ENCODE data around the gene GSTO2. TPM values are rescaled to one million over a fixed set of nuclear protein-coding genes. Genes with fewer than 3 reads are reported as not detected.
A peak's percentile ranks its signal among the peaks of the same experiment; 100 is the strongest.
"Not testable (repeated sequence)": the region's sequence is repeated elsewhere in the genome, so short reads cannot be mapped to it uniquely, and the experiment has no call there.

GSTO2 gene
- polyA plus RNA-seq: 10 to 100 TPM in 1 of 3 donors, 1 to 10 TPM in 1, under 1 TPM in 1; 0.56 to 14.9 (median 2.1) TPM

- WGBS, 3 donors: 2 to 3% (median 2%) methylated on average over 59 of the region's 59 CpGs
- peak within 1 kb of the TSS; percentile 81 for H3K27ac ChIP-seq (ENCODE audit: low read depth, low read length)
Measured at GRCh38 chr10:104268713-104269645, at the start of gene GSTO2. TSS of gene GSTO2 (plus strand) at chr10:104269184. CDS start at chr10:104274916, 5,732 bp downstream.

GRCh38 chr10:104220522-104220921 lies 48.5 kb upstream of the GSTO2 start:
- H3K27ac ChIP-seq (ENCODE audit: low read depth, low read length): no peak overlapping the region
- 33 to 62% (median 50%) methylated on average over 2 of the region's 2 CpGs for WGBS, 3 donors

- H3K27ac ChIP-seq (ENCODE audit: low read depth, low read length): no peak overlapping the region
Measured at GRCh38 chr10:104223304-104223703, 45.7 kb upstream of the GSTO2 start.

- no peak overlapping the region for H3K27ac ChIP-seq (ENCODE audit: low read depth, low read length)
- WGBS, 3 donors: 67 to 85% (median 72%) methylated on average over 4 of the region's 4 CpGs
Measured at GRCh38 chr10:104230490-104230889, 38.5 kb upstream of the GSTO2 start.

- H3K27ac ChIP-seq (ENCODE audit: low read depth, low read length): no peak within 1 kb of the TSS
- 0 to 1% (median 1%) methylated on average over 58 to 60 of the region's 60 CpGs for WGBS, 3 donors
Measured at GRCh38 chr10:104231784-104232612, 37.0 kb upstream of the GSTO2 start, which contains the start of gene CFAP43. TSS of gene CFAP43 (minus strand) at chr10:104232364. CDS start at chr10:104232246, 118 bp downstream.

GRCh38 chr10:104232613-104233102 lies 36.3 kb upstream of the GSTO2 start:
- no peak overlapping the region for H3K27ac ChIP-seq (ENCODE audit: low read depth, low read length)
- 4 to 15% (median 13%) methylated on average over 20 of the region's 20 CpGs for WGBS, 3 donors

- no peak overlapping the region for H3K27ac ChIP-seq (ENCODE audit: low read depth, low read length)
- 61 to 85% (median 78%) methylated on average over 1 of the region's 1 CpG for WGBS, 3 donors
Measured at GRCh38 chr10:104233817-104234216, 35.2 kb upstream of the GSTO2 start.

- no peak overlapping the region for H3K27ac ChIP-seq (ENCODE audit: low read depth, low read length)
- 76 to 82% (median 81%) methylated on average over 1 of the region's 1 CpG for WGBS, 3 donors
Measured at GRCh38 chr10:104234934-104235333, 34.0 kb upstream of the GSTO2 start.

- 73 to 85% (median 81%) methylated on average over 3 of the region's 3 CpGs for WGBS, 3 donors
Measured at GRCh38 chr10:104235801-104236200, 33.2 kb upstream of the GSTO2 start.

GRCh38 chr10:104240078-104240477 lies 28.9 kb upstream of the GSTO2 start:
- no peak overlapping the region for H3K27ac ChIP-seq (ENCODE audit: low read depth, low read length)
- WGBS, 3 donors: 60 to 65% (median 60%) methylated on average over 2 of the region's 2 CpGs

More at GRCh38 chr10:104235801-104236200, 33.2 kb upstream of the GSTO2 start:
- H3K27ac ChIP-seq (ENCODE audit: low read depth, low read length): no peak overlapping the region

GRCh38 chr10:104242545-104242944 lies 26.4 kb upstream of the GSTO2 start:
- no peak overlapping the region for H3K27ac ChIP-seq (ENCODE audit: low read depth, low read length)

GRCh38 chr10:104243009-104243408 lies 26.0 kb upstream of the GSTO2 start:
- not testable (repeated sequence) for H3K27ac ChIP-seq (ENCODE audit: low read depth, low read length)
- WGBS, 3 donors: 72 to 85% (median 83%) methylated on average over 3 of the region's 3 CpGs

GRCh38 chr10:104243512-104243911 lies 25.5 kb upstream of the GSTO2 start:
- H3K27ac ChIP-seq (ENCODE audit: low read depth, low read length): no peak overlapping the region
- 51 to 69% (median 68%) methylated on average over 4 to 5 of the region's 5 CpGs for WGBS, 3 donors

GRCh38 chr10:104245066-104245632 lies 23.8 kb upstream of the GSTO2 start:
- WGBS, 3 donors: 95 to 98% (median 97%) methylated on average over 23 to 34 of the region's 34 CpGs
- H3K27ac ChIP-seq (ENCODE audit: low read depth, low read length): no peak overlapping the region

GRCh38 chr10:104246976-104247375 lies 22.0 kb upstream of the GSTO2 start:
- no peak overlapping the region for H3K27ac ChIP-seq (ENCODE audit: low read depth, low read length)
- 23 to 70% (median 31%) methylated on average over 2 of the region's 2 CpGs for WGBS, 3 donors

- 55 to 85% (median 57%) methylated on average over 3 of the region's 3 CpGs for WGBS, 3 donors
- H3K27ac ChIP-seq (ENCODE audit: low read depth, low read length): no peak overlapping the region
Measured at GRCh38 chr10:104247513-104248146, 21.4 kb upstream of the GSTO2 start.

- WGBS, 3 donors: 72 to 92% (median 86%) methylated on average over 11 of the region's 11 CpGs
- H3K27ac ChIP-seq (ENCODE audit: low read depth, low read length): not testable (repeated sequence)
Measured at GRCh38 chr10:104248931-104249330, 20.1 kb upstream of the GSTO2 start.

GRCh38 chr10:104250371-104250770 lies 18.6 kb upstream of the GSTO2 start:
- 31 to 39% (median 32%) methylated on average over 1 of the region's 1 CpG for WGBS, 3 donors
- no peak overlapping the region for H3K27ac ChIP-seq (ENCODE audit: low read depth, low read length)
